ENCODE data around the gene CDH20. TPM values are rescaled to one million over a fixed set of nuclear protein-coding genes. Genes with fewer than 3 reads are reported as not detected.
A peak's percentile ranks its signal among the peaks of the same experiment; 100 is the strongest.

Gene CDH20
- total and polyA plus RNA-seq, 4 donors = 0.02 to 0.11 (median 0.07) TPM; not detected in 1

DNA sequence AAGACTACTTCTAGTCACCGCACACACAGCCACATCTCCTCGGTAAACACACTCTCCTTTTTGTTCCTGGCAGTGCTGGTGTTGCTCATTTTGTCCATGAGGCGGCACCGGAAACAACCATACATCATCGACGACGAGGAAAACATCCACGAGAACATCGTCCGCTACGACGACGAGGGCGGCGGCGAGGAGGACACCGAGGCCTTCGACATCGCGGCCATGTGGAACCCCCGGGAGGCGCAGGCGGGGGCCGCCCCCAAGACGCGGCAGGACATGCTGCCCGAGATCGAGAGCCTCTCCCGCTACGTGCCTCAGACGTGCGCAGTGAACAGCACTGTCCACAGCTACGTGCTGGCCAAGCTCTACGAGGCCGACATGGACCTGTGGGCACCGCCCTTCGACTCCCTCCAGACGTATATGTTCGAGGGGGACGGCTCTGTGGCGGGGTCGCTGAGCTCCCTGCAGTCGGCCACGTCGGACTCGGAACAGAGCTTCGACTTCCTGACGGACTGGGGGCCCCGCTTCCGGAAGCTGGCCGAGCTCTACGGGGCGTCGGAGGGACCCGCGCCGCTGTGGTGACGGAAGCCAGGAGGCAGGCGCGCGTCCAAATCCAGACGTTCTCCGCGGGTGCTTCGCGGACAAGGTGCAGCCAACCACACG lies 221.0 kb downstream of the CDH20 start:
- ATAC-seq (ENCODE audit: insufficient read depth, low FRiP score) = no peak
- Histone ChIP-seq H3K9ac (ENCODE audit: insufficient read depth in 1 of 2, low read length in 2 of 2) (no peak overlapping the region), H3K27ac (ENCODE audit: low read depth in 1 of 2, low read length in 1 of 2) (no peak overlapping the region), H3K4me3 (no peak overlapping the region), H3K9me3 (ENCODE audit: control insufficient read depth in 4 of 4, insufficient read depth in 3 of 4, low read length in 3 of 4) (no peaks in the 10 kb centered on the region), H3K27me3 (ENCODE audit: control insufficient read depth in 3 of 3, insufficient read depth in 3 of 3, low read length in 2 of 3) (no peaks in the 10 kb centered on the region), H3K36me3 (ENCODE audit: control insufficient read depth in 4 of 4, insufficient read depth in 4 of 4, low read length in 4 of 4) (no peaks in the 10 kb centered on the region), H3K4me1 (ENCODE audit: control insufficient read depth in 5 of 5, insufficient read depth in 5 of 5, low read length in 5 of 5) (peaks cover 0 to 5% (median 0%) of the 10 kb centered on the region in 5 donors)
- TF ChIP-seq, protein P1, sequence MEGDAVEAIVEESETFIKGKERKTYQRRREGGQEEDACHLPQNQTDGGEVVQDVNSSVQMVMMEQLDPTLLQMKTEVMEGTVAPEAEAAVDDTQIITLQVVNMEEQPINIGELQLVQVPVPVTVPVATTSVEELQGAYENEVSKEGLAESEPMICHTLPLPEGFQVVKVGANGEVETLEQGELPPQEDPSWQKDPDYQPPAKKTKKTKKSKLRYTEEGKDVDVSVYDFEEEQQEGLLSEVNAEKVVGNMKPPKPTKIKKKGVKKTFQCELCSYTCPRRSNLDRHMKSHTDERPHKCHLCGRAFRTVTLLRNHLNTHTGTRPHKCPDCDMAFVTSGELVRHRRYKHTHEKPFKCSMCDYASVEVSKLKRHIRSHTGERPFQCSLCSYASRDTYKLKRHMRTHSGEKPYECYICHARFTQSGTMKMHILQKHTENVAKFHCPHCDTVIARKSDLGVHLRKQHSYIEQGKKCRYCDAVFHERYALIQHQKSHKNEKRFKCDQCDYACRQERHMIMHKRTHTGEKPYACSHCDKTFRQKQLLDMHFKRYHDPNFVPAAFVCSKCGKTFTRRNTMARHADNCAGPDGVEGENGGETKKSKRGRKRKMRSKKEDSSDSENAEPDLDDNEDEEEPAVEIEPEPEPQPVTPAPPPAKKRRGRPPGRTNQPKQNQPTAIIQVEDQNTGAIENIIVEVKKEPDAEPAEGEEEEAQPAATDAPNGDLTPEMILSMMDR (IDR thresholded peaks at IDR 0.05; ENCODE audit: control extremely low read depth, extremely low read depth) = no peak
- 68 to 74% methylated on average over 67 of the region's 67 CpGs for WGBS, 2 donors
- DNase-seq = peak in 1 of 3 donors; percentile 39

DNA sequence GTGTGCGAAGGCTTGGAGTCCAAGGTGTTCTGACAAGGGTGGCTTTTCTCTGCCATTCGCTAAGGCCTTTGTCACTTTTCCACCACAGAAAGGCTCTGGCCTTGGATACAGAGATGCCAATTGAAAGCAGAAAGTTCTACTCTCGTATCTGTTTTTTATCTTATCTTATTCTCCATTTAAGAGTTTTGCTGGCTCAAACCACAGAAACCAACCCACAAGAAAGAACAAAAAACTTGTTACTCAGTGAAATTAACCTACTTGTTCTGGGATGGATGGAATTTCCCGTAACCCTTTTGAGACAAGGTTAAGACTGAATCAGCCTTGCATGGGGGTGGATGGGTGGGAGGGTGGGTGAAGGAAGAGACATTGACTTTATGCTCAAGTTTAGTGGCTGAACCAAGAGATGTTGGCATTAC lies 221.7 kb downstream of the CDH20 start:
- no peak overlapping the region for H3K27ac ChIP-seq (ENCODE audit: low read depth in 1 of 2, low read length in 1 of 2)
- no peaks in the 10 kb centered on the region for H3K36me3 ChIP-seq (ENCODE audit: control insufficient read depth in 4 of 4, insufficient read depth in 4 of 4, low read length in 4 of 4)
- no peak overlapping the region for H3K4me3 ChIP-seq
- H3K9me3 ChIP-seq (ENCODE audit: control insufficient read depth in 4 of 4, insufficient read depth in 3 of 4, low read length in 3 of 4) = no peaks in the 10 kb centered on the region
- H3K9ac ChIP-seq (ENCODE audit: insufficient read depth in 1 of 2, low read length in 2 of 2) = no peak overlapping the region
- H3K4me1 ChIP-seq (ENCODE audit: control insufficient read depth in 5 of 5, insufficient read depth in 5 of 5, low read length in 5 of 5) = peaks cover 0 to 5% (median 0%) of the 10 kb centered on the region in 5 donors
- DNase-seq (no peak), ATAC-seq (ENCODE audit: insufficient read depth, low FRiP score) (no peak)
- TF ChIP-seq, protein P1 (IDR thresholded peaks at IDR 0.05; ENCODE audit: control extremely low read depth, extremely low read depth) = no peak
- WGBS, 2 donors = 81 to 84% methylated on average over 4 of the region's 4 CpGs
- H3K27me3 ChIP-seq (ENCODE audit: control insufficient read depth in 3 of 3, insufficient read depth in 3 of 3, low read length in 2 of 3) = no peaks in the 10 kb centered on the region

DNA sequence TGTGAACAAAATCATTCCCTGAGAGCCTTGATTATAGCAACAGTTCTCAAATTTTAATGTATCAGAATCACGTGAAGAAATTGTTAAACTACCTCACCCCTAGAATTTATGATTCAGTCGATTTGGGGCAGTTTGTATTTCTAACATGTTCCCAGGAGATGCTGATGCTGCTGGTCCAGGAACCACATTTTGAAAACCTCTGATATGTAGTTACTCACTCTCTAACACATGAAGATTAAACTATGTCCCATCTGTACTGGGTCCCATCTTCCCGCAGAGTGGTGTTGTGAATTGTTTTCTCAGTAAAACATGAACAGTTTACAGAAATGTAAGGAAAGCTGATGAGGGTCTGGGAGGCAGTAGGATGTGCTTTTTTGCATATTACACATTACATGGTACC lies 223.1 kb downstream of the CDH20 start:
- TF ChIP-seq, protein P1 (IDR thresholded peaks at IDR 0.05; ENCODE audit: control extremely low read depth, extremely low read depth) = no peak
- Histone ChIP-seq H3K27me3 (ENCODE audit: control insufficient read depth in 3 of 3, insufficient read depth in 3 of 3, low read length in 2 of 3) (no peaks in the 10 kb centered on the region), H3K36me3 (ENCODE audit: control insufficient read depth in 4 of 4, insufficient read depth in 4 of 4, low read length in 4 of 4) (no peaks in the 10 kb centered on the region), H3K4me3 (no peak overlapping the region), H3K4me1 (ENCODE audit: control insufficient read depth in 5 of 5, insufficient read depth in 5 of 5, low read length in 5 of 5) (peaks cover 0 to 5% (median 0%) of the 10 kb centered on the region in 5 donors), H3K9me3 (ENCODE audit: control insufficient read depth in 4 of 4, insufficient read depth in 3 of 4, low read length in 3 of 4) (no peaks in the 10 kb centered on the region), H3K9ac (ENCODE audit: insufficient read depth in 1 of 2, low read length in 2 of 2) (no peak overlapping the region), H3K27ac (ENCODE audit: low read depth in 1 of 2, low read length in 1 of 2) (no peak overlapping the region)
- WGBS, 2 donors = 86 to 90% methylated on average over 3 of the region's 3 CpGs
- ATAC-seq (ENCODE audit: insufficient read depth, low FRiP score) = no peak
- no peak for DNase-seq

DNA sequence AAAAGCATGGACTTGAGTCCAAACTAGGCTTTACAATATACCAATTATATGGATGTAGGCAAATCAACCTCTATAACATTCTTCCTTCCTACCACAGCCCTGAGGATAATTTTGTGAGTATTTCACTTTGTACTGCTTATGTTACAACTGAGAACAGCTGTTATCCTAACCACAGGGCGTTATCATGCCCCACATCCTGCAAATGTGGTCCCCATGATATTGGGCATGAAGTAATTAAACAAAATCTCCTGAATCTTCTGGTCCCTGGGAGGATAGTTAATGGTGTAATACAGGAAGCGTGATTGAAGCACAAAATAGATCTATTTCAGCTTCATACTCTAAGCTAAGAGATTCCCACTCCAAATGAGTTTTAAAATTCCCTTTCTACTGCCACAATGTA lies 223.6 kb downstream of the CDH20 start:
- Histone ChIP-seq H3K9ac (ENCODE audit: insufficient read depth in 1 of 2, low read length in 2 of 2) (no peak overlapping the region), H3K36me3 (ENCODE audit: control insufficient read depth in 4 of 4, insufficient read depth in 4 of 4, low read length in 4 of 4) (no peaks in the 10 kb centered on the region), H3K4me1 (ENCODE audit: control insufficient read depth in 5 of 5, insufficient read depth in 5 of 5, low read length in 5 of 5) (peaks cover 0 to 5% (median 0%) of the 10 kb centered on the region in 5 donors), H3K27ac (ENCODE audit: low read depth in 1 of 2, low read length in 1 of 2) (no peak overlapping the region), H3K9me3 (ENCODE audit: control insufficient read depth in 4 of 4, insufficient read depth in 3 of 4, low read length in 3 of 4) (no peaks in the 10 kb centered on the region), H3K4me3 (no peak overlapping the region), H3K27me3 (ENCODE audit: control insufficient read depth in 3 of 3, insufficient read depth in 3 of 3, low read length in 2 of 3) (no peaks in the 10 kb centered on the region)
- 35 to 61% methylated on average over 2 of the region's 2 CpGs for WGBS, 2 donors
- DNase-seq (no peak), ATAC-seq (ENCODE audit: insufficient read depth, low FRiP score) (no peak)
- TF ChIP-seq, protein P1 (IDR thresholded peaks at IDR 0.05; ENCODE audit: control extremely low read depth, extremely low read depth) = no peak

All from lung (tissue), 12 donors.